GM21717 (cell line): ENCODE results near the gene HTR3D.
"Not testable (repeated sequence)": the region's sequence is repeated elsewhere in the genome, so short reads cannot be mapped to it uniquely, and the experiment has no call there.

ENCODE experiments used
- ATAC-seq: cut with Tn5 transposase; IDR thresholded peaks from one replicate; pipeline ENCODE4 v1.9.1; 2021; ENCODE audit warnings: mild to moderate bottlenecking, moderate library complexity; ENCODE audit not compliant: unreplicated experiment

HTR3D gene, protein sequence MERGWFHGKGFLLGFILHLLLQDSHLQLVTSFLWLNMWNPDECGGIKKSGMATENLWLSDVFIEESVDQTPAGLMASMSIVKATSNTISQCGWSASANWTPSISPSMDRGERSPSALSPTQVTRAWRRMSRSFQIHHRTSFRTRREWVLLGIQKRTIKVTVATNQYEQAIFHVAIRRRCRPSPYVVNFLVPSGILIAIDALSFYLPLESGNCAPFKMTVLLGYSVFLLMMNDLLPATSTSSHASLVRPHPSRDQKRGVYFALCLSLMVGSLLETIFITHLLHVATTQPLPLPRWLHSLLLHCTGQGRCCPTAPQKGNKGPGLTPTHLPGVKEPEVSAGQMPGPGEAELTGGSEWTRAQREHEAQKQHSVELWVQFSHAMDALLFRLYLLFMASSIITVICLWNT

GRCh38 chr3:184031187-184031792, at the start of gene HTR3D:
Gene HTR3D, plus strand, starts transcription at chr3:184031742. Its CDS starts 0 bp downstream, at chr3:184031742.
- ATAC-seq = no peak

- no peak for ATAC-seq
Observed at GRCh38 chr3:183981990-183982644, 49.4 kb upstream of the HTR3D start.

GRCh38 chr3:183984127-183984740, 47.3 kb upstream of the HTR3D start:
- ATAC-seq = no peak

DNA sequence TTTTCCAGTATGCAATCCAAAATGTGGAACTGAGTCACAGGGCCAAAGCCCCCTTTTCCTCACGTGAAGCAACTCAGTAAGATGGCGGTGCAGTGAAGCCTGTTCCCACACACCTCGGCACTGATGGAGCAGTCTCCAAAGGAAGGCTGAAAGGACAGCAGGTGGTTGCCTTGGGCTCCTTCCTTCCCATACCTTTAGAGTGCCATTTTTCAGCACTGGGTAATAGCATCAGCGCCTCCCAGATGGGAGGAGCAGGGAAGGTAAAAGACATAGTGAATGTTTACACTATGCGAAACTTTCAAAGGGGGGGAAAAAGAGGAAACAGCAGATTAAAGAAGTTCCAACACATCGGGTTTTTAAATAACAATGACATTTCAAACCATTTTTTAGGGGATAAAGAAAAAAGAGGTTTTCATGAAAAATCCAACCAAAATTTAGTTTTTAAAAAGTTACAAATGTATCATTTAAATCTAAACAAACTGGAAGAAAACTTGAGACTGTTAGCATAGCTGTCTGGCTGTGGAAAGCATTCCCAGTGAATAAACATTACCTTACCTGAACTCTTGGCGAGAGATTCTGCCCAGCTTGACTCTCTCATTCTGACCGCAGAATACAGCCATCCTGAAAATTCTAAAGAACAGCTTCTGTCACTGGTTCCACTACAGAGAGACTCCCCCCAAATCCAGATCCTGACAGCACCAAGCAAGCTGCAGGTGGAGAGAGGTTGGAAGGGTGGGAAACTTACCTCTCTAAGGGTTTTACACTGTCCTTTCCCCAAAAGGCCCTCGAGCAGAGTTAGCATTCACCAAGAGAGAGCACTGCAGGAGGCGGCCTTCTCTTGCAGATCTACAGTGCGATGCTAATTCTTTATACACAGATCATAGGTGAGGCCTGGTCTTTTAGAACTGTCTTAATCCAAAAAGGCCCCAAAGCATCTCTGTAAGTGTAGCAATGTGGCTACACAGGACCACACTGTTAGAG, 46.5 kb upstream of the HTR3D start:
- no peak for ATAC-seq

DNA sequence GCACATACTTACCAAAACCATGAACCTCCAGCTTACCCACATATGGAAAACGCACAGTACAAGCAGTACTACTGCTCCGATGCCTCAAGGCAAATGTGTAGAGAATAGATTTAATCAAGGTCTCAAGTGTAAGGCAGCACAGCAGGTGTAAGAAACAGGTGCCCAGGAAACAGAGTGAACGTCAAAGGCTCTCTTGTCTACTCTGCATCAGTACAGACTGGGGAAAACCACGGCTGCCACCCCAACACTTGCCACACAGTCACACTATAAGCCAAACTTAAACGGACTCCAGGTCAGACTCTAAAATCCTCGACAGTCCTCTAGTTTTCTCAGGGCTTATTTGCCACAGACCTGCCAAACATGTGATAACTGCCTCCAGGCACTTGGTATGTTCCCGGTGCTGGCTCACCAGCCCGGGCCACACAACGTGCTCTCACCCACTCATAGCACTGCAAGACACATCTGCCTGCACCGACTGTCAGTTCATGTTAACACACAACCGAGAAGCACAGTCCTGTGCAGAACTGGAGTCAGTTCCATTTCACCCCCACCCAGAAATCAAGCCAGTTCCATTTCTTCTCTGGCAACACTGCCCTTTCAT, 44.4 kb upstream of the HTR3D start:
- no peak for ATAC-seq

DNA sequence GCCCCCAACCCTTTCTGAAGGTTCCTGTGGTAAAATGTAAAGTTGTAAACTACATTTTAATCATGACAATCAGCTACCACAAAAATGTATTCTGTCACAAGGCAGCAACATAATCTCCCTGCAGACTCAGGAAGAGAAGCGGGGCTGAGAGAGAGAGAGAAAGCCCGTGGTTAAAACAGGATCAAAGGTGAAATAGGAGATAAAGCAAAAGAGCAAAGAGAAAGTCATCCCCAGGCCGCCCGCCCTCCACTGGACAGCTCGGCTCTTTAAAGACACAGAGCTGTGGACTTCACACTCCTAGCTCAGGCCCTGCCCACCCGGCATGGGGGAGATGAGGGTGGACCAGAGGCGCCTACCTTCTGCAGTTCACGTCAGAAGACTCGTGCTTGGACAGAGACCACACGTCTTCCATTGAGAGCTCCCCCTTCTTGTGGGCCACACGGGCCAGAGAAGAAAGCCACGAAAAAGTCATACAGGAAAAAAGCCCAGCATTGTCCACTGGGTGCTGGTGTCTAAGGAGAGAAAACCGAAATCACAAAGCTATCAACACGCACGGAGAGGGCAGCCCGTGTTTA, 43.2 kb upstream of the HTR3D start:
- ATAC-seq = no peak

GRCh38 chr3:183991403-183991802, 40.1 kb upstream of the HTR3D start:
- no peak for ATAC-seq

- ATAC-seq = no peak
Observed at GRCh38 chr3:184001761-184002160, 29.8 kb upstream of the HTR3D start.

- no peak for ATAC-seq
Observed at GRCh38 chr3:184002469-184002868, 29.1 kb upstream of the HTR3D start.

GRCh38 chr3:184003187-184003967, 28.2 kb upstream of the HTR3D start:
- no peak for ATAC-seq

DNA sequence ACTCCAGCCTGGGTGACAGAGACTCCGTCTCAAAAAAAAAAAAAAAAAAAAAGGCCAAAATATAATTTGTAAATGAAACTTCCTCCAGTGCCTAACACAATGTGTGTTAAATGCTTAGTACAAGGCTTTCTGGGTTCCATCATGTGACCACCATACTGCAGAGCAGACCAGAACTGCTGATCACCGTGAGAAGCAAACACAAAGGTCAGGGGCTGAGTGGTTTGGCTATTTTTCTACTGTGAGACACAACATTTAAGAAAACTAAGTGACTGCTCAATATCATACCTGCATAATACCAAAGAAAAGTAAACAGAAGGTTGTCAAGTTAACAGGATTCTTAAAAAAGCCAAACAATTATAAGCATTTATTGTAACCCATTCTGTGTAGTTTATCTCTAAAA, 27.1 kb upstream of the HTR3D start:
- no peak for ATAC-seq

DNA sequence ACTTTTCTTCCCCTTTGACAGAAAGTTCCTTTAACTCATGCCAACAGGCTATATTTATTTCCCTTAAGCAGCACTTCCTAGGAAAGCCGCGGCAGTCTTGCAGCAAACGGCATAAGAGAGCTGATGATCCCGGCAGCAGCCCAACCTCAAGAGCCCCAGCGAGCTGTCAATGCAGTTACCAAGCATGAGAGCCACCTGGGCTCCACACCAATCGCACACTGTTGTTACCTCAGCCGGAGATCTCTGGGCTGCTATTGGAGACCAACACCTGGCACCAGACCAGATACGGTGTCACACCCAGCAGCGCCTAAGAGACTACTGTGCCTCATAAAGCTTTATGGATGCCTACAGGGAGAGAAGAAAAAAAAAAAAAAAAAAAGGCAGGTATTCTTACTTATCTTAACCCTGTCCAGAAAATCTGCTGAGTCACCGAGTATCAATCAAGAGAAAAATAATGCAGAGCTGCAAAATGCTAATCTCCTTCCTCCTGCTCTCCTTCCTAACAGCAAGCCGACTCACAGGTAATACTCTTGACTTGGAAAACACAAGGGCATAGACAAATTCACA, 25.5 kb upstream of the HTR3D start:
- peak; percentile 81 for ATAC-seq

GRCh38 chr3:184007143-184007813, 24.3 kb upstream of the HTR3D start:
- ATAC-seq = not testable (repeated sequence)

GRCh38 chr3:184008161-184008560, 23.4 kb upstream of the HTR3D start:
- no peak for ATAC-seq

DNA sequence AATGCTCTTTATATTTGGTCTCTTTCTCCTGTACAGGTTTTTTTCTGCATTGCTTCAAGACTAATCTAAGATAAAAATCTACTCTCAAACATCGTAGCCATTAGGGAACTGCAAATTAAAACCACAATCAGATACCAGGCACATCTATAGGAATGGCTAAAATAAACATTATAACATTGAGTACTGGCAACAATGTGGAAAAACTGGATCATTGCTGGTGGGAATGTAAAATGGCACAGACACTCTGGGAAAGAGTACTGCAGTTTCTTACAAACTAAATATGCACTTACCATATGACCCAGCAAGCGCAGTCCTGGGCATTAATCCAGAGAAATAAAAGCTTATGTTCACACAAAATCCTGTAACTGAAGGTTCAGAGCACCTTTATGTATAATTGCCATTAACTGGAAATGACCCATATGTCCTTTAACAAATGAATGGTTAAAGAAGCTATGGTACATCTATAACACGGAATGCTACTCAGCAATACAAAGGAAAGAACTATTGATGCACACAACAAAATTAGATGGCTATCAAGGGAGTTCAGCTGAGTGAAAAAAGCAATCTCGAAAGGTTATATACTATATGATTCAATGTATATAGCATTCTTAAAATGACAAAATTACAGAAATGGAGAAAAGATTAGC, 20.2 kb upstream of the HTR3D start:
- ATAC-seq = no peak

DNA sequence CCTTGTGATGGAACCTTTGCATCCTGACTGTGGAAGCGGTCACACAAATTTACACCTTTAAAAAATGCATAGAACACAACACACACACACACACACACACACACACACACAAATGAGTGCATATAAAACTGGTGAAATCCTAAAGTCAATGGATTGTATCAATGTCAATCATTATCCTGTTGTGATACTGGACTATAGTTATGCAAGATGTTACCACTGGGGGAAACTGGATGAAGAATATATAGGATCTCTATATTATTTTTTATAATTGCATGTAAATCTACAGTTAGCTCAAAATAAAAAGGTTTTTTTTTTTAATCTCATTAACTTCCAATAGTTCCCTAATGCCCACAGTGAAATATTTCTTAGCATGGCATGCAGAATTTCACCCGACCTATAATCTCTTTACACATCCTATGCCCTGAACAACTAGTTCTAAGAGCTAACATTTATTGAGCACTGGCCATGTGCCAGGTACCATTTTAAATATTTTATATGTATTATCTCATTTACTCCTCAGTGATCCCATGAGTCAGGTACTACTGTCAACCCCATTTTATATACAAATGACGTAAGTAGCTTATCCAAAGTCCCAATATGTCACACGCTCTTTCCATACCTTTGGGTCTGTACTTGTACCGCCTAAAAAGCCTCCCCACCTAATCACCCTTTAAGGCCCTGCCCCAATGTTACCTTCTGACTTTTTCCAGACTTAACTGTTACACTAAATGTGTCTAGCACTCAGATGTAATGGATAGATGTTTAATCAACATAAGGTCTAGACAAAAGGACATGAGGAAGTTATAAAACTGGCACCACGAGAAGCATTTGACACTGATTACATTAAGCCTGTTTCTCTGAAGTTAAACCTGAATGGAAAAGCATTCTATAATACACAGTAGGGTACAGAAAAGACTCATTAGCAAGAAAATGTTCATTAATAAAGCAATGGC, 19.3 kb upstream of the HTR3D start:
- ATAC-seq = no peak
